Choroid plexus epithelial cell (primary cell): ENCODE data around the gene KTN1.

ENCODE experiments used
- DNase-seq: peaks from one replicate; pipeline ENCODE4 v3.0.0-alpha.2; 2010; ENCODE audit warnings: low read depth
- H3K4me3 ChIP-seq: 2 replicates; pipeline ENCODE4 v1.5.1; 2011; ENCODE audit warnings: low read depth, mild to moderate bottlenecking, control low read depth, low read length, moderate library complexity
- CTCF ChIP-seq: conservative IDR thresholded peaks from 2 replicates; pipeline ENCODE4 v1.5.1; 2011; ENCODE audit warnings: low read depth, mild to moderate bottlenecking, control low read depth, inconsistent platforms, low read length, moderate library complexity

The KTN1 gene

GRCh38 chr14:55537782-55538181 is 42.2 kb upstream of the KTN1 start:
- no peak for TF ChIP-seq CTCF

GRCh38 chr14:55539975-55540374 is 40.0 kb upstream of the KTN1 start:
- no peak overlapping the region for H3K4me3 ChIP-seq
- no peak for DNase-seq
- no peak for TF ChIP-seq CTCF

More at GRCh38 chr14:55537782-55538181, 42.2 kb upstream of the KTN1 start:
- H3K4me3 ChIP-seq: no peak overlapping the region
- no peak for DNase-seq

- H3K4me3 ChIP-seq: no peak overlapping the region
- DNase-seq: peak; percentile 17
- no peak for TF ChIP-seq CTCF
Observed at GRCh38 chr14:55540847-55541773, 38.9 kb upstream of the KTN1 start.

- no peak for TF ChIP-seq CTCF
- no peak for DNase-seq
- no peak overlapping the region for H3K4me3 ChIP-seq
Observed at GRCh38 chr14:55545779-55546178, 34.2 kb upstream of the KTN1 start.

- H3K4me3 ChIP-seq: no peak overlapping the region
- no peak for TF ChIP-seq CTCF
- DNase-seq: no peak
Observed at GRCh38 chr14:55546212-55546874, 33.7 kb upstream of the KTN1 start.

- no peak overlapping the region for H3K4me3 ChIP-seq
- DNase-seq: no peak
- no peak for TF ChIP-seq CTCF
Observed at GRCh38 chr14:55547650-55548315, 32.2 kb upstream of the KTN1 start.
